Activated CD4-positive, alpha-beta T cell treated with anti-CD3 and anti-CD28 coated beads, Interleukin-2, Interleukin-6, amounts not matched to agents 100 ng/mL and 50 ng/mL, durations not matched to agents 16 hours and 8 hours (primary cell): Measurements from ENCODE around the gene TRIM28.

Experiments
- DNase-seq: peaks from one replicate; pipeline ENCODE4 v3.0.0-alpha.2; 2020

The TRIM28 gene

GRCh38 chr19:58581227-58582141 lies 37.6 kb downstream of the TRIM28 start:
- peak; percentile 94 for DNase-seq

GRCh38 chr19:58582985-58583384 lies 39.1 kb downstream of the TRIM28 start:
- DNase-seq: no peak

- DNase-seq: no peak
Observed at GRCh38 chr19:58584498-58585441, 40.9 kb downstream of the TRIM28 start.

GRCh38 chr19:58585442-58586132 lies 41.7 kb downstream of the TRIM28 start:
- DNase-seq: no peak

GRCh38 chr19:58586133-58586765 lies 42.4 kb downstream of the TRIM28 start:
- DNase-seq: no peak
